GM12872 (cell line): ENCODE data around the gene TUG1.

Experiments used
- CTCF ChIP-seq: IDR thresholded peaks from 3 replicates; pipeline ENCODE4 v1.5.1; 2011; ENCODE audit warnings: low read depth, mild to moderate bottlenecking, low read length, moderate library complexity; ENCODE audit not compliant: insufficient read depth

Gene TUG1

GRCh38 chr22:30926706-30927105 lies 42.4 kb upstream of the TUG1 start:
- no peak for TF ChIP-seq CTCF

DNA sequence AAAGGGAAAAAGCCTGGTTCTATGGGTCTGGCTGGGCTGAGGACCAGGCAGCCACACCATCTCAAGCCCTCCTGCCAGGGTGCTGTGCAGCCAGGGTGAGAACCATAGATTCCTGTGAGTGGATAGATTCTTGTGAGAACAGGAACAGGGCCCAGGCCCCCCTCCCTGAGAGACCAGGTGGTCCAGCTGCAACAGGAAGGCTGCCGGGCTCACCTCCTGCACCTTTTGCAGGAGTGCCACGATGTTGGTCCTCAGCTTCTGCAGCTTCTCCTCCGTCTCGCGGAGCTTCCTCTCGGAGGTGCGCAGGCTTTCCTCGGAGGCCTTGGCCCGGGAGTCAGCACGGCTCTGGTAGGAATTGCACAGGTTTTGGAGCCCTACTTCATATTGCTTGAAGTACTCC lies 41.3 kb upstream of the TUG1 start:
- no peak for TF ChIP-seq CTCF

DNA sequence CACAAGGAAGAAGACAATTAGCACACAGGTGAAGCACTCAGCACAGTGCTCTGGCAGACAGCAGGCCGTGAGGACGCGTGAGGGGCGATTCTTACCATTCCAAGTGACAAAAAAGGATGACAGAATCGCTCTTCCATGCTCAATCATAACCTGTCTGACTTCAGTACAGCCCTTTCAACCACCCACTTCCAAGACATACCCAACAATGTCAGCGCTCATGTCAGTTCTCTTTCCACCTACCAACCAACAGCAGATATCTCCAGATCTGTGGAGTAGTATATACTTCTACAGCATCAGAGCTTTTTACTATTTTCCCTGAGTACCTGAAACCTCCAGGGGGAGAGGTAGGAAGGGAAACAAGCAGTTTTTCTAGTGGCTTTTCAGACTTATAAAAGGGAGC lies 40.7 kb upstream of the TUG1 start:
- TF ChIP-seq CTCF = no peak

GRCh38 chr22:30930228-30930627 lies 38.8 kb upstream of the TUG1 start:
- TF ChIP-seq CTCF = no peak

- no peak for TF ChIP-seq CTCF
These were observed 37.3 kb upstream of the TUG1 start for GRCh38 chr22:30931541-30932300.

GRCh38 chr22:30932661-30933060 lies 36.4 kb upstream of the TUG1 start:
- no peak for TF ChIP-seq CTCF

DNA sequence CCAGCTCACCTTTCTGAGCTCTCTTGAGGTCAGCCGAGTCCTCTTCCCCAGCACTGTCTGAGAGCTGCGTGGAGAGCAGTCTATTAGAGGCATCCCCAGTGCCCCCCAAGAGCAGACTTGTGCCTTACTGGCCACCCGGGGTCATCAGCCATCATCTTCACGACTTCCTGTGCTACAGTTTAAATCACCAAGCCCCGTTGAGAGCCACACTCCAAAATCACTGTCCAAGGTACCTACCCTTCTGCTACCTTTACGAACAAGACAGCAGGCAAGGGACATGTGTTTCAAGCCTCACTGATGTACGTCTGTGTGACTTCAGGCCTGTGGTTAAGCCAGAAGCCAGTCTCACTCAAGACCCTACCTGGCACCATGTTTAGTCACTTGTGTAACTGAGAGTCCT lies 35.6 kb upstream of the TUG1 start:
- TF ChIP-seq CTCF = no peak
